GM18868 (cell line): Measurements from ENCODE around the gene ST6GAL1.
"Not testable (repeated sequence)": the region's sequence is repeated elsewhere in the genome, so short reads cannot be mapped to it uniquely, and the experiment has no call there.

Source experiments
- ATAC-seq: cut with Tn5 transposase; IDR thresholded peaks from one replicate; pipeline ENCODE4 v1.9.1; 2021; ENCODE audit warnings: mild to moderate bottlenecking, moderate library complexity; ENCODE audit not compliant: unreplicated experiment

The ST6GAL1 gene

GRCh38 chr3:187017511-187018230, 87.3 kb downstream of the ST6GAL1 start:
- no peak for ATAC-seq

GRCh38 chr3:187019542-187020072, 89.3 kb downstream of the ST6GAL1 start:
- no peak for ATAC-seq

GRCh38 chr3:187020376-187020775, 90.0 kb downstream of the ST6GAL1 start:
- ATAC-seq, result no peak

GRCh38 chr3:187021748-187022402, 91.5 kb downstream of the ST6GAL1 start:
- ATAC-seq, result peak; percentile 64

- ATAC-seq, result no peak
Measured at GRCh38 chr3:187022403-187023029, 92.2 kb downstream of the ST6GAL1 start.

- ATAC-seq, result not testable (repeated sequence)
Measured at GRCh38 chr3:187023340-187023739, 93.0 kb downstream of the ST6GAL1 start.

GRCh38 chr3:187024536-187025226, 94.4 kb downstream of the ST6GAL1 start:
- no peak for ATAC-seq

GRCh38 chr3:187025254-187025655, 94.9 kb downstream of the ST6GAL1 start:
- peak; percentile 21 for ATAC-seq

GRCh38 chr3:187025656-187026316, 95.5 kb downstream of the ST6GAL1 start:
- peak; percentile 1 for ATAC-seq

- no peak for ATAC-seq
Measured at GRCh38 chr3:187026317-187026670, 96.0 kb downstream of the ST6GAL1 start.

GRCh38 chr3:187027531-187028278, 97.4 kb downstream of the ST6GAL1 start:
- ATAC-seq, result peak; percentile 32

- ATAC-seq, result no peak
Measured at GRCh38 chr3:187031934-187032333, 101.6 kb downstream of the ST6GAL1 start.

- no peak for ATAC-seq
Measured at GRCh38 chr3:187036394-187036793, 106.1 kb downstream of the ST6GAL1 start.

GRCh38 chr3:187039100-187039722, 108.9 kb downstream of the ST6GAL1 start:
- ATAC-seq, result no peak

- peak; percentile 44 for ATAC-seq
Measured at GRCh38 chr3:187039723-187040414, 109.5 kb downstream of the ST6GAL1 start.

- no peak for ATAC-seq
Measured at GRCh38 chr3:187040516-187041361, 110.4 kb downstream of the ST6GAL1 start.

- ATAC-seq, result peak; percentile 56
Measured at GRCh38 chr3:187041362-187042307, 111.3 kb downstream of the ST6GAL1 start.
